Central memory CD8-positive, alpha-beta T cell (primary cell): ENCODE results near the gene CDX2.

ENCODE experiments used
- ATAC-seq: fragments of 150-1000 bp; cut with Tn5 transposase; replicated peaks from 2 replicates; pipeline ENCODE4 v1.10.0; 2022; ENCODE audit warnings: mild to moderate bottlenecking, moderate FRiP score, moderate number of reproducible peaks; ENCODE audit not compliant: poor library complexity, severe bottlenecking; ENCODE audit errors: extremely low read depth
- DNase-seq, 2 donors: peaks; one replicate each; pipeline ENCODE4 v3.0.0; 2021; ENCODE audit warnings: low spot score in 2 of 2
- H3K27ac Mint-ChIP-seq: one replicate; pipeline ENCODE4 v1.8.0; 2022; ENCODE audit warnings: low read depth, mild to moderate bottlenecking, moderate library complexity, mixed read lengths
- H3K27me3 Mint-ChIP-seq: one replicate; pipeline ENCODE4 v1.8.0; 2022; ENCODE audit warnings: mixed read lengths
- H3K36me3 Mint-ChIP-seq: one replicate; pipeline ENCODE4 v1.8.0; 2022; ENCODE audit warnings: mild to moderate bottlenecking, moderate library complexity, mixed read lengths; ENCODE audit not compliant: insufficient read depth
- H3K4me1 Mint-ChIP-seq: one replicate; pipeline ENCODE4 v1.8.0; 2022; ENCODE audit warnings: mixed read lengths
- H3K4me3 Mint-ChIP-seq: one replicate; pipeline ENCODE4 v1.8.0; 2022; ENCODE audit warnings: mild to moderate bottlenecking, moderate library complexity, mixed read lengths
- H3K9me3 Mint-ChIP-seq: one replicate; pipeline ENCODE4 v1.8.0; 2022; ENCODE audit warnings: mixed read lengths

CDX2 gene

GRCh38 chr13:27956576-27957300 is 12.4 kb downstream of the CDX2 start:
- Mint-ChIP-seq H3K4me1 (peaks cover 7% of the 10 kb centered on the region), H3K36me3 (no peaks in the 10 kb centered on the region), H3K4me3 (no peak overlapping the region), H3K9me3 (no peaks in the 10 kb centered on the region), H3K27ac (no peak overlapping the region), H3K27me3 (peaks cover 76% of the 10 kb centered on the region)
- no peak for ATAC-seq
- no peak for DNase-seq

GRCh38 chr13:27955014-27955591 is 14.0 kb downstream of the CDX2 start:
- peaks cover 2% of the 10 kb centered on the region for H3K36me3 Mint-ChIP-seq
- H3K4me3 Mint-ChIP-seq, result peak overlapping the region; percentile 25
- peaks cover 1% of the 10 kb centered on the region for H3K9me3 Mint-ChIP-seq
- DNase-seq (no peak), ATAC-seq (no peak)
- no peak overlapping the region for H3K27ac Mint-ChIP-seq
- peaks cover 7% of the 10 kb centered on the region for H3K4me1 Mint-ChIP-seq
- H3K27me3 Mint-ChIP-seq, result peaks cover 80% of the 10 kb centered on the region

GRCh38 chr13:27954406-27954851 is 14.7 kb downstream of the CDX2 start:
- H3K27ac Mint-ChIP-seq, result no peak overlapping the region
- H3K36me3 Mint-ChIP-seq, result peaks cover 2% of the 10 kb centered on the region
- peak overlapping the region; percentile 55 for H3K4me3 Mint-ChIP-seq
- H3K9me3 Mint-ChIP-seq, result peaks cover 5% of the 10 kb centered on the region
- H3K4me1 Mint-ChIP-seq, result peaks cover 7% of the 10 kb centered on the region
- DNase-seq (no peak), ATAC-seq (no peak)
- H3K27me3 Mint-ChIP-seq, result peaks cover 80% of the 10 kb centered on the region

GRCh38 chr13:27953676-27954405 is 15.3 kb downstream of the CDX2 start:
- Mint-ChIP-seq H3K27me3 (peaks cover 74% of the 10 kb centered on the region), H3K9me3 (peaks cover 5% of the 10 kb centered on the region), H3K4me1 (peaks cover 7% of the 10 kb centered on the region), H3K27ac (no peak overlapping the region), H3K36me3 (peaks cover 2% of the 10 kb centered on the region), H3K4me3 (peak overlapping the region; percentile 73)
- ATAC-seq (peak; percentile 71), DNase-seq (peak; percentile 25 to 42)

GRCh38 chr13:27952876-27953675 is 16.0 kb downstream of the CDX2 start:
- no peak overlapping the region for H3K27ac Mint-ChIP-seq
- peaks cover 5% of the 10 kb centered on the region for H3K9me3 Mint-ChIP-seq
- H3K4me1 Mint-ChIP-seq, result peaks cover 7% of the 10 kb centered on the region
- H3K27me3 Mint-ChIP-seq, result peaks cover 66% of the 10 kb centered on the region
- H3K4me3 Mint-ChIP-seq, result peak overlapping the region; percentile 73
- H3K36me3 Mint-ChIP-seq, result peaks cover 2% of the 10 kb centered on the region
- DNase-seq (no peak), ATAC-seq (no peak)

- H3K4me3 Mint-ChIP-seq, result no peak overlapping the region
- H3K27me3 Mint-ChIP-seq, result peaks cover 21% of the 10 kb centered on the region
- no peaks in the 10 kb centered on the region for H3K36me3 Mint-ChIP-seq
- ATAC-seq (no peak), DNase-seq (no peak)
- no peaks in the 10 kb centered on the region for H3K9me3 Mint-ChIP-seq
- H3K4me1 Mint-ChIP-seq, result no peaks in the 10 kb centered on the region
- H3K27ac Mint-ChIP-seq, result no peak overlapping the region
Measured at GRCh38 chr13:27942972-27943371, 26.1 kb downstream of the CDX2 start.

- H3K9me3 Mint-ChIP-seq, result no peaks in the 10 kb centered on the region
- H3K27me3 Mint-ChIP-seq, result peaks cover 49% of the 10 kb centered on the region
- DNase-seq (no peak), ATAC-seq (no peak)
- no peak overlapping the region for H3K27ac Mint-ChIP-seq
- no peaks in the 10 kb centered on the region for H3K36me3 Mint-ChIP-seq
- no peak overlapping the region for H3K4me3 Mint-ChIP-seq
- no peaks in the 10 kb centered on the region for H3K4me1 Mint-ChIP-seq
Measured at GRCh38 chr13:27933580-27934328, 35.4 kb downstream of the CDX2 start.

GRCh38 chr13:27933118-27933517 is 36.0 kb downstream of the CDX2 start:
- Mint-ChIP-seq H3K9me3 (no peaks in the 10 kb centered on the region), H3K4me1 (peaks cover 2% of the 10 kb centered on the region), H3K27me3 (peaks cover 56% of the 10 kb centered on the region), H3K4me3 (no peak overlapping the region), H3K27ac (no peak overlapping the region), H3K36me3 (no peaks in the 10 kb centered on the region)
- DNase-seq (no peak), ATAC-seq (no peak)

- H3K9me3 Mint-ChIP-seq, result no peaks in the 10 kb centered on the region
- H3K27ac Mint-ChIP-seq, result no peak overlapping the region
- ATAC-seq (no peak), DNase-seq (no peak)
- H3K27me3 Mint-ChIP-seq, result peaks cover 88% of the 10 kb centered on the region
- H3K36me3 Mint-ChIP-seq, result no peaks in the 10 kb centered on the region
- H3K4me3 Mint-ChIP-seq, result no peak overlapping the region
- peaks cover 17% of the 10 kb centered on the region for H3K4me1 Mint-ChIP-seq
Measured at GRCh38 chr13:27929868-27930267, 39.2 kb downstream of the CDX2 start.

- Mint-ChIP-seq H3K9me3 (no peaks in the 10 kb centered on the region), H3K27me3 (peaks cover 95% of the 10 kb centered on the region), H3K4me1 (peaks cover 21% of the 10 kb centered on the region), H3K4me3 (no peak overlapping the region), H3K27ac (no peak overlapping the region), H3K36me3 (no peaks in the 10 kb centered on the region)
- ATAC-seq, result no peak
- DNase-seq, result no peak
Measured at GRCh38 chr13:27928805-27929753, 40.0 kb downstream of the CDX2 start.

GRCh38 chr13:27928353-27928804 is 40.7 kb downstream of the CDX2 start:
- Mint-ChIP-seq H3K4me1 (peaks cover 22% of the 10 kb centered on the region), H3K4me3 (no peak overlapping the region), H3K36me3 (peaks cover 3% of the 10 kb centered on the region), H3K9me3 (no peaks in the 10 kb centered on the region), H3K27me3 (peaks cover 95% of the 10 kb centered on the region), H3K27ac (no peak overlapping the region)
- DNase-seq (no peak), ATAC-seq (no peak)
